Keratinocyte (primary cell): ENCODE measurements around the gene TENM4. TPM values are rescaled to one million over a fixed set of nuclear protein-coding genes. Genes with fewer than 3 reads are reported as not detected.

ENCODE experiments used
- DNase-seq: peaks from one replicate; pipeline ENCODE4 v3.0.0-alpha.2; 2011; ENCODE audit warnings: low read depth, missing footprints, low spot score
- FAIRE-seq: peaks from 2 replicates; lab custom pipeline; 2011; peaks lifted over from hg19 to GRCh38; lab: Jason Lieb, UNC
- H2AFZ ChIP-seq: 2 replicates; pipeline ENCODE4 v1.6.0; 2012; ENCODE audit warnings: low read length, control low read depth, inconsistent platforms; ENCODE audit not compliant: control insufficient read depth
- H3K27ac ChIP-seq: 2 replicates; pipeline ENCODE4 v1.5.1; 2011; ENCODE audit warnings: low read length; ENCODE audit not compliant: control insufficient read depth, insufficient read depth
- H3K27me3 ChIP-seq: 3 replicates; pipeline ENCODE4 v1.6.0; 2011; ENCODE audit warnings: low read length; ENCODE audit not compliant: control insufficient read depth, insufficient read depth; ENCODE audit errors: extremely low read depth
- H3K36me3 ChIP-seq, 2 experiments: 2 replicates in 1 of 2; 3 replicates in 1 of 2; pipeline ENCODE4 v1.5.1; 2011; ENCODE audit warnings: low read length in 2 of 2, mild to moderate bottlenecking in 1 of 2; ENCODE audit not compliant: control insufficient read depth in 2 of 2, insufficient read depth in 2 of 2; ENCODE audit errors: extremely low read depth in 1 of 2
- H3K4me1 ChIP-seq: 3 replicates; pipeline ENCODE4 v1.5.1; 2011; ENCODE audit warnings: low read length; ENCODE audit not compliant: control insufficient read depth, insufficient read depth; ENCODE audit errors: extremely low read depth
- H3K4me2 ChIP-seq: 3 replicates; pipeline ENCODE4 v1.6.0; 2011; ENCODE audit warnings: low read depth, low read length; ENCODE audit not compliant: control insufficient read depth, insufficient read depth; ENCODE audit errors: extremely low read depth
- H3K4me3 ChIP-seq, 3 experiments: fragments of 200-600 bp in 1 of 3; sonication (generic) in 1 of 3; 2 replicates in 2 of 3; 3 replicates in 1 of 3; pipeline ENCODE4 v1.5.1; 2011 to 2016; ENCODE audit warnings: low read length in 3 of 3, mild to moderate bottlenecking in 3 of 3, control low read depth in 2 of 3, inconsistent platforms in 1 of 3, low read depth in 1 of 3, mixed read lengths in 1 of 3, mixed run types in 1 of 3, moderate library complexity in 1 of 3; ENCODE audit not compliant: control insufficient read depth in 2 of 3, insufficient read depth in 2 of 3; ENCODE audit errors: extremely low read depth in 1 of 3
- H3K79me2 ChIP-seq: 2 replicates; pipeline ENCODE4 v1.6.0; 2012; ENCODE audit warnings: low read length; ENCODE audit not compliant: control insufficient read depth, insufficient read depth
- H3K9ac ChIP-seq: 3 replicates; pipeline ENCODE4 v1.6.0; 2011; ENCODE audit warnings: low read length; ENCODE audit not compliant: control insufficient read depth, insufficient read depth; ENCODE audit errors: extremely low read depth
- H3K9me1 ChIP-seq: 3 replicates; pipeline ENCODE4 v1.6.0; 2011; ENCODE audit warnings: low read length; ENCODE audit not compliant: control insufficient read depth, insufficient read depth; ENCODE audit errors: extremely low read depth
- H3K9me3 ChIP-seq: 2 replicates; pipeline ENCODE4 v1.5.1; 2012; ENCODE audit warnings: low read depth, low read length; ENCODE audit not compliant: control insufficient read depth
- H4K20me1 ChIP-seq: 3 replicates; pipeline ENCODE4 v1.6.0; 2011; ENCODE audit warnings: low read length; ENCODE audit not compliant: control insufficient read depth, insufficient read depth; ENCODE audit errors: extremely low read depth
- EZH2 ChIP-seq: IDR thresholded peaks from one replicate; pipeline ENCODE4 v1.6.1; 2012; ENCODE audit warnings: inconsistent platforms, mild to moderate bottlenecking, low read length, moderate library complexity
- dilution Hi-C: fragments of 300-500 bp; cut with MboI; formaldehyde crosslinking; loops from one replicate; pipeline ENCODE4 v1.7.0; 2020; ENCODE audit warnings: low sequenced_read_pairs; ENCODE audit not compliant: extremely low pct_ligation_motif_present
- polyA plus RNA-seq, 5 experiments: library from polyadenylated mRNA; depleted of rRNA in 3 of 5; stranded (reverse) in 3 of 5; stranded (forward) in 1 of 5; unstranded in 1 of 5; fragments of >200 nt; gene quantifications; 1 replicate in 1 of 5; 2 replicates in 3 of 5; 3 replicates in 1 of 5; pipeline versions ENCODE4 v1.2.1 to v1.2.3, GENCODE V29; 2011 to 2012; ENCODE audit warnings: missing spikeins in 2 of 5, low read depth in 1 of 5, low replicate concordance in 1 of 5
- TF ChIP-seq, protein P1 (sequence below), 3 experiments: IDR thresholded peaks in 1 of 3; conservative IDR thresholded peaks in 1 of 3; optimal IDR thresholded peaks in 1 of 3; 2 replicates in 2 of 3; 3 replicates in 1 of 3; pipeline versions ENCODE3 to v1.5.1; 2011; ENCODE audit warnings: low read length in 3 of 3, mild to moderate bottlenecking in 3 of 3, moderate library complexity in 2 of 3, control low read depth in 1 of 3, inconsistent platforms in 1 of 3; ENCODE audit not compliant: insufficient read depth in 2 of 3; ENCODE audit errors: extremely low read depth in 1 of 3

Gene TENM4
- polyA plus RNA-seq, 1 donor (not counting 4 experiments of a cell fraction or from before 2014, with no cell fraction given): 3.5 TPM

DNA sequence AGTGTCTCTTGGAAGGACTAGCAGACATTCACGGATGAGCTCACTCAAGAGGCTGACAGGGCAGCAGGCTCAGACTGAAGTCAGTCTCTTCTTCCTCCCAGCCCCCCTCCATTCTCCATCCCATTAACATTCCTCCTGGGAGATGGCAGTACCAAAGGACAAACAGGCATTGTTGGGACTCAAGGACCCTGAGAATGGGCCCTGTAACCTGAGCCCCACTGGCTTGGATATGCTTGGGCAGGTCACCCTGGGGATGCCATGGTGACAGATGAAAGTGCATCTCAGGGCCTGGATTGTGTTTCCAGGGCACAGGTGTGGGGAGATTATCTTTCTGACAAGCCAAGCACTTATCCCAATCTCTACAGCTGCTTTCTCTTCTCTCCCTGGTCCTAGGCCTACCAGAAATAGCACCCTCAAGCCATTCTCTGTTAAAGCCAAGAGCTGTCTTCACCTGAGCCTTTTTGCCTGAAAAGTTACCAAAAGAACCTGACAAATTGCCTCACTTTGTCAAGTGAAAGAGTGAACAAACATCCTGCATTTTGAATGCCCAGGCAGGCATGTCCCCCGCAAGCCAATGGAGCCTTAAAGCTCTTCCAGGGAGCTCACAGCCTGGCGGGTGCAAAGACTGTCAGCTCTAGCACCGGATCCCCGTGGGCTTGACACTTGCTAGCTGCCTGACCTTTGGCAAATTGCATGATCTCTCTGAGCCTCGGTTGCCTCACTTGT lies 500.2 kb downstream of the TENM4 start:
- H3K9ac ChIP-seq: no peak overlapping the region
- no peaks in the 10 kb centered on the region for H3K79me2 ChIP-seq
- no peaks in the 10 kb centered on the region for H3K4me1 ChIP-seq
- H3K9me1 ChIP-seq: no peaks in the 10 kb centered on the region
- H4K20me1 ChIP-seq: no peaks in the 10 kb centered on the region
- H3K4me3 ChIP-seq: no peak overlapping the region
- TF ChIP-seq, protein P1, sequence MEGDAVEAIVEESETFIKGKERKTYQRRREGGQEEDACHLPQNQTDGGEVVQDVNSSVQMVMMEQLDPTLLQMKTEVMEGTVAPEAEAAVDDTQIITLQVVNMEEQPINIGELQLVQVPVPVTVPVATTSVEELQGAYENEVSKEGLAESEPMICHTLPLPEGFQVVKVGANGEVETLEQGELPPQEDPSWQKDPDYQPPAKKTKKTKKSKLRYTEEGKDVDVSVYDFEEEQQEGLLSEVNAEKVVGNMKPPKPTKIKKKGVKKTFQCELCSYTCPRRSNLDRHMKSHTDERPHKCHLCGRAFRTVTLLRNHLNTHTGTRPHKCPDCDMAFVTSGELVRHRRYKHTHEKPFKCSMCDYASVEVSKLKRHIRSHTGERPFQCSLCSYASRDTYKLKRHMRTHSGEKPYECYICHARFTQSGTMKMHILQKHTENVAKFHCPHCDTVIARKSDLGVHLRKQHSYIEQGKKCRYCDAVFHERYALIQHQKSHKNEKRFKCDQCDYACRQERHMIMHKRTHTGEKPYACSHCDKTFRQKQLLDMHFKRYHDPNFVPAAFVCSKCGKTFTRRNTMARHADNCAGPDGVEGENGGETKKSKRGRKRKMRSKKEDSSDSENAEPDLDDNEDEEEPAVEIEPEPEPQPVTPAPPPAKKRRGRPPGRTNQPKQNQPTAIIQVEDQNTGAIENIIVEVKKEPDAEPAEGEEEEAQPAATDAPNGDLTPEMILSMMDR (optimal IDR thresholded peaks at IDR 0.05 in 1 of 3, IDR thresholded peaks at IDR 0.05 in 1 of 3, conservative IDR thresholded peaks at IDR 0.05 in 1 of 3; ENCODE audit: extremely low read depth in 1 of 3, insufficient read depth in 2 of 3, low read length in 3 of 3): no peak
- no peak for TF ChIP-seq EZH2
- FAIRE-seq (no peak), DNase-seq (no peak)
- no peak overlapping the region for H2AFZ ChIP-seq
- dilution Hi-C loops: no loop called here
- peaks cover 0 to 2% of the 10 kb centered on the region in 2 experiments for H3K36me3 ChIP-seq
- H3K27me3 ChIP-seq: no peaks in the 10 kb centered on the region
- no peaks in the 10 kb centered on the region for H3K9me3 ChIP-seq
- H3K27ac ChIP-seq: no peak overlapping the region
- H3K4me2 ChIP-seq: no peak overlapping the region

DNA sequence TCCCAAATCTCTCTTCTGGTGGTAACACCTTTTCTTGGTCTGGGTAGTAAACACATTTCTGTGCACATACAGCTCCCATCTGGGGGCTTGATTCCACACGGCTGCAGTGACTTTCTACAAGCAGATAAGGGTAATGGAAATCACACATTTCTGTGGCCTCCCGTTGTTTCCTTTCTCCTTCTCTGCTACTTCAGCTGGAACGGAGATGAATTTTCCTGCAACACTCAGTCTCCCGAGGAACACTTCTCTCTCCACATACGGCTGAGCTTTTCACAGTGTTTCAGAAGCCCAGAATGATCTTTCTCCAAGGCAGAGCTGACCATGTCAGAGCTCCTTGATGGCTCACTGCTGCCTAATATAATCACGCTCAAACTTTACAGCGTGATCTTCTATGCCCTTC lies 501.9 kb downstream of the TENM4 start:
- Histone ChIP-seq H3K36me3 (peaks cover 0 to 2% of the 10 kb centered on the region in 2 experiments), H4K20me1 (no peaks in the 10 kb centered on the region), H3K4me3 (no peak overlapping the region), H2AFZ (no peak overlapping the region), H3K4me1 (no peaks in the 10 kb centered on the region), H3K79me2 (no peaks in the 10 kb centered on the region), H3K9me3 (no peaks in the 10 kb centered on the region), H3K27me3 (no peaks in the 10 kb centered on the region), H3K9me1 (no peaks in the 10 kb centered on the region), H3K4me2 (no peak overlapping the region), H3K27ac (no peak overlapping the region), H3K9ac (no peak overlapping the region)
- no peak for TF ChIP-seq EZH2
- TF ChIP-seq, protein P1 (optimal IDR thresholded peaks at IDR 0.05 in 1 of 3, IDR thresholded peaks at IDR 0.05 in 1 of 3, conservative IDR thresholded peaks at IDR 0.05 in 1 of 3; ENCODE audit: extremely low read depth in 1 of 3, insufficient read depth in 2 of 3, low read length in 3 of 3): no peak
- dilution Hi-C loops: no loop called here
- DNase-seq (no peak), FAIRE-seq (no peak)
